BE2C (cell line): ENCODE data around the gene BMP6.

Experiments used
- DNase-seq: peaks from one replicate; pipeline ENCODE4 v3.0.0-alpha.2; 2020
- H3K27me3 ChIP-seq: fragments of 250-450 bp; sonication (Bioruptor Pico); 2 replicates; pipeline ENCODE4 v1.5.1; 2020; ENCODE audit warnings: mild to moderate bottlenecking
- H3K36me3 ChIP-seq: fragments of 250-450 bp; sonication (Bioruptor Pico); 2 replicates; pipeline ENCODE4 v1.5.1; 2020; ENCODE audit warnings: mild to moderate bottlenecking
- H3K4me1 ChIP-seq: fragments of 250-450 bp; sonication (Bioruptor Pico); 2 replicates; pipeline ENCODE4 v1.5.1; 2020
- H3K4me3 ChIP-seq: 2 replicates; pipeline ENCODE4 v1.5.1; 2011; ENCODE audit warnings: low read depth, low read length
- H3K9me3 ChIP-seq: fragments of 250-450 bp; sonication (Bioruptor Pico); 2 replicates; pipeline ENCODE4 v1.5.1; 2020
- CTCF ChIP-seq: IDR thresholded peaks from 2 replicates; pipeline ENCODE4 v1.5.1; 2012; ENCODE audit warnings: mild to moderate bottlenecking, low read depth, low read length

BMP6 gene

DNA sequence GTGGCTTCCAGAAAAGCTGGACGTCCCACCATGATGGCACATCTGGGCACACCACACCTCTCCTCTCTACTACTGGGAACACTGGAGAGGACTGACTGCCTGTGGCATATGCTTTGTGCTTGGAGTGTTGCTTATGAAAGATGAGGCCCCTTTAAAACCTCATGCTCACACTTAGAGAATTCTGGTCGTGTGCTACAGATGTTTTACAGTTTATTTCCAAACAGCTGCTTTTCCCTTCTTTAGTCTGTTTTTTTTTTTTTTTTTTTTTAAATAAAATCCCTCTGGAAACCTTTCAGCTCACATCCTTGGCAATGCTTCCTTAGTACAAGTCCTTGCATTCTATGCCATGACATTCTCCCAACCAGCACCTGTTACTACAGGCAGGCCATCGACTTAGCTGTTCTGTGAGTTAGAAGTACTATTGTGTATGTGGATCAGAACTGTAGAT, 60.3 kb downstream of the BMP6 start:
- no peak overlapping the region for H3K4me3 ChIP-seq
- no peaks in the 10 kb centered on the region for H3K36me3 ChIP-seq
- no peak for DNase-seq
- H3K4me1 ChIP-seq: no peaks in the 10 kb centered on the region
- no peaks in the 10 kb centered on the region for H3K9me3 ChIP-seq
- no peak for TF ChIP-seq CTCF
- H3K27me3 ChIP-seq: peaks cover 26% of the 10 kb centered on the region

DNA sequence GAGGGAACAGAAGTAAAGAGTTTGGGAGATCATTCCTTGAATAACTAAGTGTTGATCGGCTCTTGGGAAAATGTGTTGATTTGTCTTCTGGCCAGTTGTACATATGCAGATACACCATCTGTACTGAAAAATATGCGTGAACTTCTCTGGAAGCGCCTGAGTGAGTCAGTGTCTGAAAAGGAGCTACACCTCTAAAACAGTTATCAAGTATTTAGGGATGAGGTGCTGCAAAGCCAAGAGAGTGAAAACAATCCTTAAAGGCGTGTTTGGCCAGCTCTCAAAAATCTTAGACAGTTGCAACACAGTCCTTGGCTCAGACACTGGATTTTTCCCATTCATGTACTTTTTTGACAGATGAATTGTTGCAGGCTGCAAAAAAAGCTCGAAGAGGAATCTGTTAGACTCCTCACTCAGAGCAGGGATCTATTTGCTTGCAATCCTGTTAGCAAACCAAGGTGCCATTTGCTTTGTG, 61.3 kb downstream of the BMP6 start:
- TF ChIP-seq CTCF: no peak
- no peaks in the 10 kb centered on the region for H3K36me3 ChIP-seq
- H3K27me3 ChIP-seq: peaks cover 32% of the 10 kb centered on the region
- no peaks in the 10 kb centered on the region for H3K9me3 ChIP-seq
- no peaks in the 10 kb centered on the region for H3K4me1 ChIP-seq
- H3K4me3 ChIP-seq: no peak overlapping the region
- no peak for DNase-seq

DNA sequence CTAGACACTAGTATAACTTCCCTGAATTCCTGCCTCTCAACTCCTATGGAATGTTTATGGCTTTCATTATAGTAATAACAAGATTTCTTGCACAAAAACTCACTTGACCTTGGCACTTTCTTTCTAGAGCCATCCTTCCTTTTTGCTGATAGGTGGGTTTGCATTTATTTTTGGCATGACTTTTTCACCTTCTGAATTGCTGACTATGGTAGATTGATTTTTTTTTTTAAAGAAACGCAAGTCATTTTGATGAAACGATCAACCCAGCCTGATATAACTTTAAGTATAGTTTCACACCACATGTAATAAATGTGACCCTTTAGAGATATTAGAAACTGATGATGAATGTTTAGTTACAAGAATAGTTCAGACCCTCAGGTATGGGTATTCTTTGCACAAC, 61.8 kb downstream of the BMP6 start:
- Histone ChIP-seq H3K4me1 (no peaks in the 10 kb centered on the region), H3K27me3 (peaks cover 37% of the 10 kb centered on the region), H3K9me3 (no peaks in the 10 kb centered on the region), H3K36me3 (no peaks in the 10 kb centered on the region), H3K4me3 (no peak overlapping the region)
- no peak for DNase-seq
- no peak for TF ChIP-seq CTCF

- Histone ChIP-seq H3K4me1 (no peaks in the 10 kb centered on the region), H3K27me3 (peaks cover 34% of the 10 kb centered on the region), H3K4me3 (no peak overlapping the region), H3K36me3 (no peaks in the 10 kb centered on the region), H3K9me3 (no peaks in the 10 kb centered on the region)
- no peak for TF ChIP-seq CTCF
- no peak for DNase-seq
Observed at GRCh38 chr6:7794509-7794908, 68.6 kb downstream of the BMP6 start.

DNA sequence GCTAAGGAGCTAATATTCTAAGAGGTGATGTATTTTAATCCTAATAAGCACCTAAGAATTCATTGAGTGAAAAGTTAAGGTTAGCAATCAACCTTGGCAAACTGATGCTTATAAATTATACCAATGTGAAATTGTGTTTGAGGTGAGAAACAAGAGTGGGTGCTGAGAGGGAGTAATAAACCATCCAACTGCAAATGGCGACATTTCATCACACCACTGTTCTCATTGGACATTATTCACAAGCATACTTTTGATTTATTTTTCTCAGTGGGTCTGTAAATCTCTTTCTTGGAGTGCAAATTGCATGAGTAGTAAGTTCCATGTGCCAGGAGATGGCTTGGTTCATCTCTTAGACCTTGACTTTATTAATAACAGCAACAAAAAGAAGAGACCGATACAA, 71.5 kb downstream of the BMP6 start:
- no peaks in the 10 kb centered on the region for H3K4me1 ChIP-seq
- no peak overlapping the region for H3K4me3 ChIP-seq
- H3K27me3 ChIP-seq: peaks cover 20% of the 10 kb centered on the region
- no peaks in the 10 kb centered on the region for H3K36me3 ChIP-seq
- DNase-seq: no peak
- no peak for TF ChIP-seq CTCF
- no peaks in the 10 kb centered on the region for H3K9me3 ChIP-seq

DNA sequence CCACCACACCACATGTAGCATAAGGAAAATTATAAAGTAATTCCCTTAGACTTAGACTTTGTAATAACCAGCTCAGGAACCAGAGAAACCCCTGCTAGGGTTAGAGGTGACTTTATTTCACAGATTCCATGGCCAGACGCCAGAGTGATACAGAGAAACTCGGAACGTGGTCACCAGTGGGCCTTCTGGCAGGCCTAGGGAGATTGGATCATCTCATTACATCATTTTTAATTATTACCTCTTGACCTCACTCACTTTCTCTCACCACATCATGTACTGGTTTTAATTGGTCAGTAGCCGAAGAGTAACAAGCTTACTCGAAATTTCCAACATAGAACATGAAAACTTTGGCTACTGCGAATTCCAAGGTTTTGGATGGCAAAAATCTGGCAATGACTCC, 72.9 kb downstream of the BMP6 start:
- DNase-seq: no peak
- peaks cover 17% of the 10 kb centered on the region for H3K27me3 ChIP-seq
- no peaks in the 10 kb centered on the region for H3K9me3 ChIP-seq
- TF ChIP-seq CTCF: no peak
- no peaks in the 10 kb centered on the region for H3K4me1 ChIP-seq
- H3K36me3 ChIP-seq: no peaks in the 10 kb centered on the region
- H3K4me3 ChIP-seq: no peak overlapping the region
